Fibroblast of peridontal ligament (primary cell): ENCODE results near the gene PRKG1.

Experiments used
- DNase-seq: peaks from one replicate; pipeline ENCODE4 v3.0.0-alpha.2; 2010; ENCODE audit errors: extremely low read depth

The PRKG1 gene

GRCh38 chr10:51876979-51877378 lies 802.7 kb downstream of the PRKG1 start:
- no peak for DNase-seq

- no peak for DNase-seq
Observed at GRCh38 chr10:51877636-51878035, 803.3 kb downstream of the PRKG1 start.

- DNase-seq: no peak
Observed at GRCh38 chr10:51878695-51879094, 804.4 kb downstream of the PRKG1 start.

GRCh38 chr10:51879238-51879637 lies 805.0 kb downstream of the PRKG1 start:
- peak; percentile 100 for DNase-seq

- no peak for DNase-seq
Observed at GRCh38 chr10:51881213-51881612, 806.9 kb downstream of the PRKG1 start.

- peak; percentile 78 for DNase-seq
Observed at GRCh38 chr10:51886438-51887068, 812.3 kb downstream of the PRKG1 start.

- DNase-seq: no peak
Observed at GRCh38 chr10:51888263-51888662, 814.0 kb downstream of the PRKG1 start.

- no peak for DNase-seq
Observed at GRCh38 chr10:51892313-51892712, 818.0 kb downstream of the PRKG1 start.

- no peak for DNase-seq
Observed at GRCh38 chr10:51892965-51893658, 818.8 kb downstream of the PRKG1 start.

- DNase-seq: peak; percentile 92
Observed at GRCh38 chr10:51894771-51895578, 820.7 kb downstream of the PRKG1 start.

- peak; percentile 98 for DNase-seq
Observed at GRCh38 chr10:51896849-51897248, 822.6 kb downstream of the PRKG1 start.

- peak; percentile 35 for DNase-seq
Observed at GRCh38 chr10:51897560-51897959, 823.3 kb downstream of the PRKG1 start.

GRCh38 chr10:51900180-51900579 lies 825.9 kb downstream of the PRKG1 start:
- no peak for DNase-seq

- DNase-seq: no peak
Observed at GRCh38 chr10:51903675-51904074, 829.4 kb downstream of the PRKG1 start.

GRCh38 chr10:51905032-51905431 lies 830.7 kb downstream of the PRKG1 start:
- DNase-seq: no peak

- DNase-seq: no peak
Observed at GRCh38 chr10:51907361-51907760, 833.1 kb downstream of the PRKG1 start.

- no peak for DNase-seq
Observed at GRCh38 chr10:51910189-51910588, 835.9 kb downstream of the PRKG1 start.

- DNase-seq: no peak
Observed at GRCh38 chr10:51910596-51910995, 836.3 kb downstream of the PRKG1 start.

- DNase-seq: no peak
Observed at GRCh38 chr10:51911723-51912122, 837.4 kb downstream of the PRKG1 start.

- DNase-seq: peak; percentile 53
Observed at GRCh38 chr10:51915031-51915542, 840.8 kb downstream of the PRKG1 start.

- DNase-seq: no peak
Observed at GRCh38 chr10:51918440-51918839, 844.2 kb downstream of the PRKG1 start.

- no peak for DNase-seq
Observed at GRCh38 chr10:51918884-51919325, 844.6 kb downstream of the PRKG1 start.
